HK-2 (cell line): ENCODE data around the gene TRMU.

Experiments
- DNase-seq: peaks from one replicate; pipeline ENCODE4 v3.0.0-alpha.2; 2018; ENCODE audit not compliant: unreplicated experiment

TRMU gene

DNA sequence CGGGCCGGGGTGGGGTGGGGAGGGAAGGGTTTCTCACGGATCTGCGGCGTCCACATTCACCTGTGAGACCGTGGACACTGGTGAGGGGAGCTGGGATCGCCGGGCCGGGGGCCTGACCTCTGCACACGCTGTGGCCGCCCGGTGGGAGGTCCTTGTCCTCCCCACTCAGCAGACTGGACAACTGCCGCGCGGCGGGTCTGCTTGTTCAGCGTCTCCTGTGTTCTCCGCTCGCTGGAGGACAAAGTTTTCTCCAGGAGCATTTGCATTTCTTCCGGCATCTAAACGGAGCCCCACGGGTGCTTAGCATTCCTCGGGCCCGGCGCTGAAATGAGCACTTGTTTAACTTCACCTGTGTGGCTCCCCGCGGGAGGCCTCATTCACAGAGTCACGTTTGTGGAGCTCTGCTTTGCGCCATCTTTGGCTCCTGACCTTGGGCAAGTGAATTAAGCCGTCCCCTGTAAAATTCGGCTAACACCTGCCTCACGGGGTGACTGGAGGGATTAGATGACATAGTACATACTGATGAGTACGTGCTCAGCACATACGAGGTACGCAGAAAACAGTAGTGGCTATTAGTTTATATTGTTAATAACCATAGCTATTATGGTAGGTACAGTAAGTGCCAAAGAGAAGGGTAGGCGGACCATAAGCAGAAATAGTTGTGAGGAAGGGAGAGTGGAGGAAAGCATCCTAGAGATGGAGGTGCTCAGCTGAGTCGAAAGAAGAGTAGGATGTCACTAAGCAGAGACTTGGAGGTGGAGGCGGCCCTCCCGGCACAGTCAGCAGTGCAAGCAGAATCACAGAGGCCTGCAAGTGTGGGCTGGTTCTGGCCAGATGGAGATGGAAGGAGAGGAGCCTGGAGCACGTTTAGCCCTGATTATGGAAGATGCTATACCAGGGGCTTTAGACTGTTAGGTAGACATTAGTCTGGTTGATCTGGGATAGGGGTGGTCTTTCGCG is 885 bp downstream of the TRMU start:
- DNase-seq = no peak

DNA sequence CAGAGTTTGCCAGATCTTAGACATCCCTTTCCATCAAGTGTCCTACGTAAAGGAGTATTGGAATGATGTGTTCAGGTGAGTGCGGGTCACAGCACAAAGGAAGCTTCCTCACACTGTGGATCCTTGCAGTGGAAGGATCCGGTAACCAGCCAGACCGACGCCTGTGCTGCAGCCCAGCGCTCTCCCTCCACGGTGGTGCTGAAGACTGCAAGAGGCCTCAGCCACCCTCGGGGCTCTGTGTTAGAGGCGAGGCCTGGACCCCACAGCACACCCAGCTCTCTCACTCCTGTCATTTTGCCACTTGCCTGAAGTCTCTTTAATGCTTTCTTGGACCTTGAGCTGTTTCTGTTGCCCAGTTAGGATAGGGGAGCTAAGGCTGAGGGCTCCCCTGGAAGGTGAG is 2.4 kb downstream of the TRMU start:
- no peak for DNase-seq

DNA sequence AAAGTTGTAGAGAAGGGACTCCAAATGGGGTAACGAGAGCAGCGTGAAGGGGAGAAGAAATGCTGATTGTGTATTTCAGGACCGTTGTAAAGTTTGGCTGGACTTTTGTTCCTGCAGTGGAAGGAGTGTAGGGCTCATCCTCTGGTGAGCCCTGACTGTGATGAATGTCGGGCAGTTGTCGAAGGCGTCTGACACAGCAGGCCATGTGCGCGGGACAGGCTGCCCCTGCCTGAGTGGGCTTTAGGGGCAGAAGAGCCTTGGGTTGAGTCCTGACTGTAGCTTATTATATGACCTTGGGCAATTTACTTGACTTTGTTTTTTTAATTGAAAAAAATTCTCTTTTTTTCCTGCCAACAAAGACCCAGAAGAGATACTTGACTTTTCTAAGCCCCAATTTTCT is 3.1 kb downstream of the TRMU start:
- no peak for DNase-seq

GRCh38 chr22:46339956-46340355 is 4.4 kb downstream of the TRMU start:
- no peak for DNase-seq

DNA sequence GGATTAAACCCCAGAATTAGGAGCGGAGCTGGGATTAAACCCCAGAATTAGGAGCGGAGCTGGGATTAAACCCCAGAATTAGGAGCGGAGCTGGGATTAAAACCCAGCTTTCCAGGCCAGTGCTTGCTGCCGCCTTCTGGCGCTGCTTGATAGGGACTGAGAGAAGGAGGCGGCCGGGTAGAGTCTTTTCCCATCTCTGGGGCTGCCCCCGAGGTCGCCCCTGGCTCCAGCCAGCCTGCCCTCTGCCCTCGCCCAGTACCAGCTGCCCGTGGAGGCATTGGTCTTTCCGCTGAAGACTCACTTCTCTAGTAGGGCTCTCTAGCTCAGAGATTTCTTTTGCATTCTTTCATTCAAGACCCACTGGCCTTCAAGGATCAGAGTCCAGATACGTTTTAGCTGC is 5.2 kb downstream of the TRMU start:
- DNase-seq = no peak

DNA sequence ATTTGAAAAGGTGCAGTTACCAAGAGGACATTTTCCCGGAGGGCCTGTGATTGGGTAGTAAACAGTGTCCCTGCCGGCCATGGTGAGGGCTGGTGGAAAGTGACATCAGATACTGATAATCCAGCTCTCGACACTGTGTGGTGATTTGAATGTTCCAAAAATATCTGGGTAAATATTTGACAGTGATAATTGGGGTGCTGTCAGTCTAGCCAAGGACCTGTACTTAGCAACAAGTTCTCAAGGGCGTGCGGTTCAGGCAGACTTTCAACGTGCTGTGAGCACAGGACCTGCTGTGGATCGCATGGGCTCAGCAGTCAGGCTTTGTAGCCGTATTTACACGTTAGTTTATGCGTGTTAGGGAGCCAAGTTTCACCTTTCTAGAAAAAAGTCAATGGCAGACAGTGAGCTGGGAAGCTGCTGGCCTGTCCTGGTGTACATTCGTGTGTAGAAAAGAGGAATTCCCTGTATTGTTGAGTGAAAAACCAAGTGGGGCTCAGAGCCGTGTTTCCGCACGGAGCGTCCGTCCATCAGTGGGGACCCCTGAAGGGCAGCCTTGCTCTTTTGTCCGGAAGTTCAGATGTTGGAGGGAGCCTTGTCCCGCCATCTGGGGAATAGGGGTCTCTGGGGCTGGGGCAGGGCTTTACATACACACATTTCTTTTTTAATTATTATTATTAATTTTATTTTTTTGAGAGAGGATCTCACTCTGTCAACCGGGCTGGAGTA is 11.3 kb downstream of the TRMU start:
- no peak for DNase-seq

GRCh38 chr22:46347646-46348045 is 12.1 kb downstream of the TRMU start:
- DNase-seq = no peak

DNA sequence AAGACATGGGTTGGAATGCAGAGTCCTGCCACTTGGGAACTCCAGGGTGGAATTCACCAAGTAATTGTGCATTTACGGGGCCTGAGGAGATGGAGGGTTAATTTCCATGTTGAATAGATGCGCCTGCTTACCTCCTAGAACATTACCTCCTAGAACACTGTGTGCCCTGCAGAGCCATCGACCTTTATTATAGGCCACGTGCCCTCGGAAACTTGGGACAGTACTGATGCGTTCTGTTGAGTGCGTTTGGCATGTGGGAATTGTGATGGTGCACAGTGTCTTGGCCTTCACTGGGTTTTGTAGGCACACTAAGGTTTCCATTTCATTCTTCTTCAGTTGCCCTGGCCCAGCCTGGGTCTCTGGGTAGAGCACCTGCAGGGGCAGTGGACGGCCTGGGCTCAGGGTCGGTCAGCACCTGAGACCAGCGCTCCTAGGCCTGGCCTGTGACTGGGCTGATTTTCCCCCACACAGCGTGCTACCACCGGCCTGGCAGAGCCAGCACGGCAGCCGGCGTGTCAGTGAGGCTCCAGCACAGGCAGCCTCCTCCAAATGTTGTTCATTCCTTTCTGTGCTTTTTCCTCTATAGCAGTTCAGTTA is 12.7 kb downstream of the TRMU start:
- DNase-seq = no peak

GRCh38 chr22:46349238-46349637 is 13.7 kb downstream of the TRMU start:
- DNase-seq = no peak

DNA sequence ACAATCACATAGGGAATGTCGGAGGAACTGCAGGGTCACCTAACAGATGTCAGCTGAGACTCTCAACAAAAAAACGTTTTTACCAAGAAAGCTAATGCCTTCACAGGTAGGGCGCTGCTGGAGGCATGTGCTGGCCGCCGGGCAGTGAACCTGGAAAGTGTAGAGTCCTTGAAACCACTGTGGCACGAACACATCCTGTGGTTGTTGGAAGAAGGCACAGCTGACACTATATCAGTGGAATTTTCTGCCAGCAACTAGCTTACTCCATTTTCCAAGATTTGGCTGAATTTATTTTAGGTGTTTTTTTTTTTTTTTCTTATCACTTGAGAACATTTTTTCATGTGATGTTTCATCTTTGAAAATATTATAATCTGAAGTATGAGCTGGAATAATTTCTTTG is 14.2 kb downstream of the TRMU start:
- no peak for DNase-seq

DNA sequence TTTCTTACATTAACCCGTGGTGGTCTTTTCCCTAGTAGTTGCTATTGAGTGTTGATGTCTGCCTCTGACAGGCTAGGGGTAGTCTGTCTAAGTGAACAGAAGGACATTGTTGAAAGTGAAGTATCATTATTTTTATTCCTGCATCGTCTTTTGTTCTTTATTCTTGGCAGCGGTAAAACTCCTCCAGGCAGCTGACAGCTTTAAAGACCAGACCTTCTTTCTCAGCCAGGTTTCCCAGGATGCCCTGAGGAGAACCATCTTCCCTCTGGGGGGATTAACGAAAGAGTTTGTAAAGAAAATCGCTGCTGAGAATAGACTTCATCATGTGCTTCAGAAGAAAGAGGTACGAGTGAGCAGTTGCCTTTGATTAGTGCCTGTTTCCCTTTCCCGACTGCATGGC is 14.6 kb downstream of the TRMU start:
- no peak for DNase-seq

- DNase-seq = no peak
These were observed 15.1 kb downstream of the TRMU start for GRCh38 chr22:46350646-46351045.

GRCh38 chr22:46351131-46351735 is 15.7 kb downstream of the TRMU start:
- DNase-seq = no peak

DNA sequence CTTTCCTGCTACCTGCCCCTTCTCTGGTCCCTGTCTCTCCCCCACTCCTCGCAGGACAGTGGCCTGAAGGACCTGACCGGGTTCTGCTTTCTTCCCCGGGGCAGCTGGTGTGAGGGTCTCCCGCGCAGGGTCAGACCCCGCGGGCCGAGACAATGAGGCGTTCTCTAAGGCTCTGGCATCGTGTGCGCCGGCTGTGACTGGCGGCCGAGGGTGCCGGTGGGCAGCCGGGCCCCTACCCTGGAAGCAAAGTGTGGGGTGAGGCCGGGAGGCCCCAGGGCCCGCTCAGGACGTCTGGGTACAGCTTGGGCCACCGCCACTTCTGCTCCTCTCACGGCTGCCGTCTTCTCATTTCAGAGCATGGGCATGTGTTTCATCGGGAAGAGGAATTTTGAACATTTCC is 16.3 kb downstream of the TRMU start:
- no peak for DNase-seq

- no peak for DNase-seq
These were observed 16.8 kb downstream of the TRMU start for GRCh38 chr22:46352276-46352675.

DNA sequence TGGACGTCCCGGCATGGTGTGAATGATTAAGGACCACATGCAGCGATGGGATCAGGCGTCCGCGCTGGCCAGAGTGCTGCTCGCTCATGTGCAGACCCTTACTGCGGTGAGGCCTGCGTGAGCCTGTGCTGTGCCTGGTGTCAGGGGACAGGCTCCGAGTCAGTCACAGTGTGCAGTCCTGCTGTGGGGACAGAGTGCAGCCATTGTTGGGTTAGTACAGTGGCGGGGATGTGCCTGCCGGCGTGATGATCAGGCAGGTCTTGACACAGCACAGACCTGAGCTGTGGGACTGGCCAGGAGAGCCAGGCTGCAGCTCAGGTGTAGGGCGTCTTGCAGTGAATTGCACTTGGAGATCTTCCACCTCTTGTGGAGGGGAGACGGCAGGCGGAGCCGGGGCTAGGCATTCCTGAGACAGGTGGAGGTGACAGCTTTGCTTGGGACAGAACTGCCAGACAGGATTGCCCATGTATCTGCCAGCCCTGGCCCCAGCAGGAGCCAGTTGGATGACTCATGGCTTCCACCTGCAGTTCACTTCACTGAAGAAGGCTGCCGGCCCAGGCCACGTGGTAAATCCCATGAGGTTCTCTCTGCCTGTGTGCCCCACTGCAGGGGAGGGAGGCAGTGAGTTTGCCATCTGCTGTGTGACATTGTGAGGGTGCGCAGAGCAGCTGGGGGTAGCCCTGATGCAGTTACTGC is 17.3 kb downstream of the TRMU start:
- DNase-seq = peak; percentile 74

DNA sequence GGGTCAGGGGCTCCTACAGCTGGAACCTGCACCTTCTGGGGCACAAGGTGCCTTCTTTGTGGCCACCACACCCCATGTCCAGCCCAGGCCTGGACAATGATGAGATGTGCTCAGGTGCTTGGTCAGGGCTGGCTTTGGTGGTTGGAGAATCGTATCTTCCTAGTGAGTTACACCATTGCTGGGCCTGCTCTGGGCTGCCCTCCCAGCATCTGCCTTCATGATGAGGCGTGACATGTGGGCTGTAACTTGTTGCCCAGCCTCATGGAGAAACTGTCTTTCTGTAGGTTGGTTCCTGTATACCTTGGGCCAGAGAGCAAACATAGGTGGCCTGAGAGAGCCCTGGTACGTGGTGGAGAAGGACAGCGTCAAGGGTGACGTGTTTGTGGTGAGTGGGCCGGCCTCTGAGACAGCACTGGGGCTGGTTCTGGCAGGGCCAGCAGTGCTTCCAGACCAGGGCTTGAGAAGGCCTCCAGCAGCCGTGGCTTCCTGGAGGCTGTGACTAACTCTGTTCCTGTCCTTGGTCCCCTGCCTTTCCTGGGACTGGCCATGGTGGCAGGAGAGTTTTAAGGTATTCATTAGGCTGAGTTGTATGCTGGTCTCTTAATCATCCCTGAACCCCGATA is 18.1 kb downstream of the TRMU start:
- no peak for DNase-seq

DNA sequence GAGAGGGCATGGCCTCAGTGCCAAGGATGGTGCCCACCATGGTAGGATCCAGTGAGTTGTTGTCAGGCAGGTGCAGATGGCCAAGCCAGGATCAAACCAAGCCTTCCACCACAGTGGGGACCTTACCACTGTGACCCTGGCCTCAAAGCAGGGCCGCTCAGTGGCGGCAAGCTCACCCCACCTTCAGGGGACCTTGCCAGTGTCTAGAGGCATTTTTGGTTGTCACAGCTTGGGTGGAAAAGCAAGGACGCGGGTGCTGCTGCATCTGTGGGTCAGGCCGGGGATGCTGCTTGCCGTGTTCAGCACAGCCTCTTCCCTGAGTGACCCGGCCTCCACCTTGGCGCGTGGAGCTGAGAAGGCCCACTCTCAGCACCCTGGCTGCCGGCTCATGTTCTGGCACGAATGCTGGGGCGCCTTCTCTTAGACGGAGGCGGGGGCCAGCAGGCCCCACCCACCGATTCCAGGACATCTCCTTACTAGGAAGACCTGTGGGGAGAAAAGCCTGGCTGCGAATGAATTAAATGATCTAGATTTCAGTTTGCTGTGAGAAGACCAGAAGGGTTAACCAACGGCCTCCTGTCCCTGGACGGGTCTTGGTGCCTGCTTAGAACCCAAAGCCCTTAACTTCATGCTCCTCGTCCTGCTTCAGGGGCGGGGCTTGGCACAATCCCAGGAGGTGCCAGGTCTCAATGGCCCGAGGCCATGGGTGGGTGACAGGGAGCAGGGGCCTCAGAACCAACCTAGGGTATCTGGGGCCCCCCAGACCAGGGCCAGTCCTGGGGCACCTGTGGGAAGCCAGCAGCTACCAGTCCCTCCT is 18.9 kb downstream of the TRMU start:
- DNase-seq = no peak

GRCh38 chr22:46354993-46355305 is 19.4 kb downstream of the TRMU start:
- no peak for DNase-seq

DNA sequence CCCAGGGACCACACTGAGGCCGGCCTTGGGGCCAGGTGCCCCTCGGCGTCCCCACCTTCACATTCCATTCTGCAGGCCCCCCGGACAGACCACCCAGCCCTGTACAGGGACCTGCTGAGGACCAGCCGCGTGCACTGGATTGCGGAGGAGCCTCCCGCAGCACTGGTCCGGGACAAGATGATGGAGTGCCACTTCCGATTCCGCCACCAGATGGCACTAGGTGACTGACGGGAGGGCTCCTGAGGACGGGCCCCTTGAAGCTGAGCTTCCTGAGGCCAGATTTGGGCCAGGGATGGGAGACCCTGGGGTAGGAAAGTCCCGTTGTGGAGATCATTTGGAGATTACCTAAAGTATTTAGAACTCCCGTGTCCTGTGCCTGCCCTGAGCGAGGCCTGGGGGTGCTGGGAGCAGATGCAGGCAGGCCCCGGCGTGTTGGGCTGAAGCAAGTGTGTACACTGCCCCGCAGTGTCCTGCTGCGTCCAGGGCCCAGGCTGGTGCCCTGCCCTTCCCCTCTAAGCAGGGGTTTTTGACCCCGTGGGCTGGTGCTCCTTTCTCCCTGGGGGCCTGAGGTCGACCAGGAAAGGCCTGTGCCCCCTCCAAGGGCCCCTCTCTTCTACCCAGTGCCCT is 20.0 kb downstream of the TRMU start:
- DNase-seq = peak; percentile 71
